SJCRH30 (cell line): ENCODE results near the gene AKT2. TPM values are rescaled to one million over a fixed set of nuclear protein-coding genes. Genes with fewer than 3 reads are reported as not detected.
"Not testable (repeated sequence)": the region's sequence is repeated elsewhere in the genome, so short reads cannot be mapped to it uniquely, and the experiment has no call there.

Source experiments
- DNase-seq, 2 experiments: peaks; one replicate each; pipeline ENCODE4 v3.0.0-alpha.2; 2015 to 2020
- H3K27ac ChIP-seq: fragments of 250-450 bp; sonication (Bioruptor Pico); 2 replicates; pipeline ENCODE4 v1.5.1; 2020; ENCODE audit warnings: mild to moderate bottlenecking, moderate library complexity
- H3K27me3 ChIP-seq: fragments of 250-450 bp; sonication (Bioruptor Pico); 2 replicates; pipeline ENCODE4 v1.5.1; 2020; ENCODE audit warnings: mild to moderate bottlenecking, moderate library complexity
- H3K36me3 ChIP-seq: fragments of 250-450 bp; sonication (Bioruptor Pico); 2 replicates; pipeline ENCODE4 v1.5.1; 2020; ENCODE audit warnings: mild to moderate bottlenecking, moderate library complexity
- H3K4me1 ChIP-seq: fragments of 250-450 bp; sonication (Bioruptor Pico); 2 replicates; pipeline ENCODE4 v1.5.1; 2020; ENCODE audit warnings: mild to moderate bottlenecking, moderate library complexity
- H3K4me3 ChIP-seq: fragments of 250-450 bp; sonication (Bioruptor Pico); 2 replicates; pipeline ENCODE4 v1.5.1; 2020; ENCODE audit warnings: mild to moderate bottlenecking, moderate library complexity
- H3K9me3 ChIP-seq: fragments of 250-450 bp; sonication (Bioruptor Pico); replicated peaks from 2 replicates; pipeline ENCODE4 v1.5.1; 2020; ENCODE audit warnings: mild to moderate bottlenecking, moderate library complexity
- total RNA-seq: library from RNA; depleted of rRNA; stranded (reverse); fragments of >200 nt; shearing (Covaris generic); gene quantifications from 2 replicates; pipeline ENCODE4 v1.2.3, GENCODE V29; 2014; rRNA removed

Gene AKT2
- total RNA-seq, result 138 and 142 TPM in 2 replicates

- peak within 1 kb of the TSS; percentile 88 for H3K4me3 ChIP-seq
- H3K4me1 ChIP-seq, result peaks cover 14% of the 10 kb centered on the region
- no peaks in the 10 kb centered on the region for H3K27me3 ChIP-seq
- H3K36me3 ChIP-seq, result 0 out of 2 replicates have a peak, but pooled peaks cover 2% of the 10 kb centered on the region
- H3K27ac ChIP-seq, result peak within 1 kb of the TSS; percentile 89
- DNase-seq, result peak; percentile 84 to 85
- H3K9me3 ChIP-seq, result no peaks in the 10 kb centered on the region
Observed at GRCh38 chr19:40284501-40285352, at the start of gene AKT2. Gene AKT2, minus strand, starts transcription at chr19:40285345. Its CDS starts 20,078 bp downstream, at chr19:40265267.

GRCh38 chr19:40333083-40333482, 47.9 kb upstream of the AKT2 start:
- DNase-seq, H3K9me3 ChIP-seq: not testable (repeated sequence)
- H3K36me3 ChIP-seq, result peaks cover 77% of the 10 kb centered on the region

GRCh38 chr19:40332669-40333068, 47.5 kb upstream of the AKT2 start:
- H3K27me3 ChIP-seq, result no peaks in the 10 kb centered on the region
- no peaks in the 10 kb centered on the region for H3K9me3 ChIP-seq
- no peak for DNase-seq
- peaks cover 81% of the 10 kb centered on the region for H3K36me3 ChIP-seq
- no peak overlapping the region for H3K4me3 ChIP-seq
- H3K27ac ChIP-seq, result no peak overlapping the region
- H3K4me1 ChIP-seq, result peaks cover 8% of the 10 kb centered on the region; the same call in 1 of the 2 replicates

More at GRCh38 chr19:40333083-40333482, 47.9 kb upstream of the AKT2 start:
- H3K27me3 ChIP-seq, H3K27ac ChIP-seq, H3K4me3 ChIP-seq, H3K4me1 ChIP-seq: not testable (repeated sequence)

GRCh38 chr19:40331052-40331451, 45.9 kb upstream of the AKT2 start:
- Histone ChIP-seq H3K27ac (no peak overlapping the region), H3K4me3 (no peak overlapping the region), H3K36me3 (peaks cover 90% of the 10 kb centered on the region), H3K4me1 (peaks cover under 1% of the 10 kb centered on the region; the same call in 1 of the 2 replicates), H3K27me3 (no peaks in the 10 kb centered on the region), H3K9me3 (no peaks in the 10 kb centered on the region)
- no peak for DNase-seq

- no peak for DNase-seq
- H3K36me3 ChIP-seq, result peaks cover 92% of the 10 kb centered on the region
Observed at GRCh38 chr19:40326201-40326600, 41.1 kb upstream of the AKT2 start.

GRCh38 chr19:40323705-40324104, 38.6 kb upstream of the AKT2 start:
- Histone ChIP-seq H3K9me3 (no peaks in the 10 kb centered on the region), H3K36me3 (peaks cover 88% of the 10 kb centered on the region), H3K27ac (no peak overlapping the region), H3K27me3 (no peaks in the 10 kb centered on the region), H3K4me3 (no peak overlapping the region), H3K4me1 (no peaks in the 10 kb centered on the region)
- DNase-seq, result no peak

More at GRCh38 chr19:40326201-40326600, 41.1 kb upstream of the AKT2 start:
- H3K4me1 ChIP-seq, result no peaks in the 10 kb centered on the region
- H3K4me3 ChIP-seq, result no peak overlapping the region
- no peak overlapping the region for H3K27ac ChIP-seq
- H3K27me3 ChIP-seq, result no peaks in the 10 kb centered on the region
- no peaks in the 10 kb centered on the region for H3K9me3 ChIP-seq

- no peak for DNase-seq
- peaks cover 88% of the 10 kb centered on the region for H3K36me3 ChIP-seq
- no peaks in the 10 kb centered on the region for H3K9me3 ChIP-seq
- H3K27ac ChIP-seq, result no peak overlapping the region
- H3K4me3 ChIP-seq, result no peak overlapping the region
- H3K27me3 ChIP-seq, result no peaks in the 10 kb centered on the region
- no peaks in the 10 kb centered on the region for H3K4me1 ChIP-seq
Observed at GRCh38 chr19:40322951-40323615, 37.9 kb upstream of the AKT2 start.

- Histone ChIP-seq H3K27me3 (no peaks in the 10 kb centered on the region), H3K36me3 (peaks cover 85% of the 10 kb centered on the region), H3K4me3 (no peak overlapping the region), H3K27ac (no peak overlapping the region), H3K4me1 (no peaks in the 10 kb centered on the region), H3K9me3 (no peaks in the 10 kb centered on the region)
- no peak for DNase-seq
Observed at GRCh38 chr19:40322271-40322610, 37.1 kb upstream of the AKT2 start.

- no peak for DNase-seq
- Histone ChIP-seq H3K4me1 (no peaks in the 10 kb centered on the region), H3K27ac (no peak overlapping the region)
Observed at GRCh38 chr19:40321566-40322270, 36.6 kb upstream of the AKT2 start.

GRCh38 chr19:40321076-40321475, 35.9 kb upstream of the AKT2 start:
- no peaks in the 10 kb centered on the region for H3K9me3 ChIP-seq
- H3K4me1 ChIP-seq, result no peaks in the 10 kb centered on the region
- no peaks in the 10 kb centered on the region for H3K27me3 ChIP-seq
- no peak overlapping the region for H3K27ac ChIP-seq
- H3K36me3 ChIP-seq, result peaks cover 84% of the 10 kb centered on the region
- H3K4me3 ChIP-seq, result no peak overlapping the region
- DNase-seq, result no peak

More at GRCh38 chr19:40321566-40322270, 36.6 kb upstream of the AKT2 start:
- Histone ChIP-seq H3K4me3 (no peak overlapping the region), H3K27me3 (no peaks in the 10 kb centered on the region), H3K36me3 (peaks cover 86% of the 10 kb centered on the region), H3K9me3 (no peaks in the 10 kb centered on the region)

GRCh38 chr19:40320558-40320935, 35.4 kb upstream of the AKT2 start:
- Histone ChIP-seq H3K27me3 (no peaks in the 10 kb centered on the region), H3K9me3 (no peaks in the 10 kb centered on the region), H3K4me1 (no peaks in the 10 kb centered on the region), H3K27ac (no peak overlapping the region), H3K36me3 (peaks cover 78% of the 10 kb centered on the region), H3K4me3 (no peak overlapping the region)
- no peak for DNase-seq

GRCh38 chr19:40317338-40317737, 32.2 kb upstream of the AKT2 start:
- Histone ChIP-seq H3K27me3 (no peaks in the 10 kb centered on the region), H3K9me3 (0 out of 2 replicates have a peak, but pooled peaks cover 4% of the 10 kb centered on the region), H3K4me1 (no peaks in the 10 kb centered on the region), H3K4me3 (no peak overlapping the region), H3K27ac (no peak overlapping the region), H3K36me3 (peaks cover 55% of the 10 kb centered on the region)
- no peak for DNase-seq

- DNase-seq, result no peak
- H3K27ac ChIP-seq, result no peak overlapping the region
- no peak overlapping the region for H3K4me3 ChIP-seq
- H3K36me3 ChIP-seq, result peaks cover 41% of the 10 kb centered on the region
- no peaks in the 10 kb centered on the region for H3K27me3 ChIP-seq
- H3K9me3 ChIP-seq, result 0 out of 2 replicates have a peak, but pooled peaks cover 4% of the 10 kb centered on the region
- no peaks in the 10 kb centered on the region for H3K4me1 ChIP-seq
Observed at GRCh38 chr19:40315812-40316470, 30.8 kb upstream of the AKT2 start.

- Histone ChIP-seq H3K27ac (no peak overlapping the region), H3K4me1 (no peaks in the 10 kb centered on the region), H3K9me3 (0 out of 2 replicates have a peak, but pooled peaks cover 4% of the 10 kb centered on the region), H3K27me3 (no peaks in the 10 kb centered on the region), H3K36me3 (peaks cover 30% of the 10 kb centered on the region), H3K4me3 (no peak overlapping the region)
- no peak for DNase-seq
Observed at GRCh38 chr19:40314656-40315055, 29.5 kb upstream of the AKT2 start.
